Transverse colon (tissue), 4 donors: ENCODE data around the gene PSME1. TPM values are rescaled to one million over a fixed set of nuclear protein-coding genes. Genes with fewer than 3 reads are reported as not detected.

Source experiments
- DNase-seq: peaks from one replicate; pipeline ENCODE4 v3.0.0-alpha.2; 2019
- H3K27ac ChIP-seq, 4 donors: fragments of 200-600 bp; sonication (generic); 2 replicates each; pipeline ENCODE4 v1.5.1; 2016 to 2018; ENCODE audit warnings: inconsistent platforms in 4 of 4
- H3K27me3 ChIP-seq: fragments of 200-600 bp; sonication (generic); 2 replicates; pipeline ENCODE4 v1.5.1; 2017; ENCODE audit warnings: inconsistent platforms
- H3K36me3 ChIP-seq, 4 donors: fragments of 200-600 bp; sonication (generic); 2 replicates each; pipeline ENCODE4 v1.5.1; 2017 to 2019; ENCODE audit warnings: inconsistent platforms in 4 of 4
- H3K4me1 ChIP-seq, 4 donors: fragments of 200-600 bp; sonication (generic); 2 replicates each; pipeline ENCODE4 v1.5.1; 2017 to 2020; ENCODE audit warnings: inconsistent platforms in 4 of 4
- H3K4me3 ChIP-seq, 4 donors: fragments of 200-600 bp; sonication (generic); 1 replicate in 1 of 4; 2 replicates in 3 of 4; pipeline versions ENCODE4 v1.5.1 to v1.6.1; 2017 to 2019; ENCODE audit warnings: inconsistent platforms in 4 of 4
- H3K9me3 ChIP-seq, 2 donors: fragments of 200-600 bp; sonication (generic); 2 replicates each; pipeline ENCODE4 v1.5.1; 2017 to 2019; ENCODE audit warnings: inconsistent platforms in 2 of 2
- EP300 ChIP-seq: sonication (generic); formaldehyde crosslinking; IDR thresholded peaks from one replicate; pipeline ENCODE4 v1.6.1; 2017; ENCODE audit warnings: antibody characterized with exemption, low read depth
- POLR2A ChIP-seq: fragments of 450-650 bp; IDR thresholded peaks from one replicate; pipeline ENCODE4 v1.6.1; 2016; ENCODE audit warnings: antibody characterized with exemption, mild to moderate bottlenecking, moderate library complexity
- POLR2AphosphoS5 ChIP-seq, 3 donors: sonication (generic); formaldehyde crosslinking; IDR thresholded peaks; one replicate each; pipeline ENCODE4 v1.6.1; 2016; ENCODE audit warnings: antibody characterized with exemption in 3 of 3
- WGBS, 2 donors: methylation state at CpG; one replicate each; pipeline ENCODE4 v1.1.5; 2018; ENCODE audit warnings: low coverage in 1 of 2; 5-methylcytosine and 5-hydroxymethylcytosine counted together
- in situ Hi-C, 4 donors: fragments of 200-750 bp; cut with MboI; loops; one replicate each; pipeline versions ENCODE4 v1.15.0 to v1.15.1; 2017; ENCODE audit warnings: low sequenced_read_pairs in 3 of 4, low pct_ligation_motif_present in 1 of 4, low pct_unique_long_range_greater_than_20kb in 1 of 4
- intact Hi-C: fragments of 100-400 bp; cut with DNase I; formaldehyde crosslinking; loops from one replicate; pipeline ENCODE4 v1.15.1; 2023; ENCODE audit warnings: low total_unique reads
- total RNA-seq, 4 donors: library from RNA; depleted of rRNA; stranded (reverse); fragments of >200 nt; gene quantifications; one replicate each; pipeline ENCODE4 v1.1.0, GENCODE V29; 2016
- TF ChIP-seq, protein P1 (sequence below), 5 experiments: fragments of 200-600 bp in 3 of 5; fragments of 450-650 bp in 2 of 5; sonication (generic) in 3 of 5; IDR thresholded peaks; 1 replicate in 2 of 5; 2 replicates in 3 of 5; pipeline ENCODE4 v1.5.1; 2016 to 2017; ENCODE audit warnings: antibody characterized with exemption in 5 of 5, inconsistent platforms in 3 of 5, mild to moderate bottlenecking in 2 of 5, moderate library complexity in 1 of 5

The PSME1 gene
- total RNA-seq, 4 donors from 2014 or later, result 38.8 to 198 (median 132) TPM

- in situ Hi-C loops (no loop called here), intact Hi-C loops (loop anchor here (5.0 to 10.0 kb wide), 2 partner anchors 44 to 48 kb away; no protein-coding TSS in a partner anchor)
- TF ChIP-seq POLR2A (no peak), POLR2AphosphoS5 (IDR thresholded peaks at IDR 0.05) (no peak), EP300 (no peak)
- TF ChIP-seq, protein P1, sequence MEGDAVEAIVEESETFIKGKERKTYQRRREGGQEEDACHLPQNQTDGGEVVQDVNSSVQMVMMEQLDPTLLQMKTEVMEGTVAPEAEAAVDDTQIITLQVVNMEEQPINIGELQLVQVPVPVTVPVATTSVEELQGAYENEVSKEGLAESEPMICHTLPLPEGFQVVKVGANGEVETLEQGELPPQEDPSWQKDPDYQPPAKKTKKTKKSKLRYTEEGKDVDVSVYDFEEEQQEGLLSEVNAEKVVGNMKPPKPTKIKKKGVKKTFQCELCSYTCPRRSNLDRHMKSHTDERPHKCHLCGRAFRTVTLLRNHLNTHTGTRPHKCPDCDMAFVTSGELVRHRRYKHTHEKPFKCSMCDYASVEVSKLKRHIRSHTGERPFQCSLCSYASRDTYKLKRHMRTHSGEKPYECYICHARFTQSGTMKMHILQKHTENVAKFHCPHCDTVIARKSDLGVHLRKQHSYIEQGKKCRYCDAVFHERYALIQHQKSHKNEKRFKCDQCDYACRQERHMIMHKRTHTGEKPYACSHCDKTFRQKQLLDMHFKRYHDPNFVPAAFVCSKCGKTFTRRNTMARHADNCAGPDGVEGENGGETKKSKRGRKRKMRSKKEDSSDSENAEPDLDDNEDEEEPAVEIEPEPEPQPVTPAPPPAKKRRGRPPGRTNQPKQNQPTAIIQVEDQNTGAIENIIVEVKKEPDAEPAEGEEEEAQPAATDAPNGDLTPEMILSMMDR (IDR thresholded peaks at IDR 0.05), result no peak
- WGBS, 2 donors, result 91 to 95% methylated on average over 4 of the region's 4 CpGs
- no peaks in the 10 kb centered on the region for H3K9me3 ChIP-seq
- no peak overlapping the region for H3K27ac ChIP-seq
- H3K4me3 ChIP-seq, result no peak overlapping the region
- H3K36me3 ChIP-seq, result peaks cover 0 to 9% (median 0%) of the 10 kb centered on the region in 4 donors
- peaks cover 0 to 25% (median 9%) of the 10 kb centered on the region in 4 donors for H3K4me1 ChIP-seq
- no peak for DNase-seq
- H3K27me3 ChIP-seq, result no peaks in the 10 kb centered on the region
Observed at GRCh38 chr14:24106672-24107271, 29.2 kb upstream of the PSME1 start.

DNA sequence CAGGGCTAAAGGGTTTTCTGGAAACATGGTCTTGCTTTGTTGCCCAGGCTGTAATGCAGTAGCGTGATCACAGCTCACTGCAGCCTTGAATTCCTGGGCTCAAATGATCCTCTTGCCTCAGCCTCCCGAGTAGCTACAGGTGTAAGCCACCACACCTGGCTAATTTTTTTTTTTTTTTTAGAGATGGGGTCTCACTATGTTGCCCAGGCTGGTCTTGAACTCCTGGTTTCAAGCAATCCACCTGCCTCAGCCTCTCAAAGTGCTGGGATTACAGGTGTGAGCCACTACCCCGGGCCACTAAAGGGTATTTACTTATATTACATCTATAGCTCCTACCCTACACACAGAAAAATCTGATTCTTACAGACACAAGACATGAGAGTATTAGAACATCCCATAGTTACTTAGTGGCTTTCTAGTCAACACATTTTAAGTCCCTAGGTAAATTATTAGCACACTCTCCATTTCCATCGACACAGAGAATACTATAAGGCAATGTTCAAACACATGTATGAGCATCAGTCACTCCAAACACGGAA, 27.6 kb upstream of the PSME1 start:
- in situ Hi-C loops, result no loop called here
- no peak for DNase-seq
- intact Hi-C loops, result loop anchor here (5.0 to 10.0 kb wide), 2 partner anchors 46 kb away; no protein-coding TSS in a partner anchor
- H3K4me3 ChIP-seq, result no peak overlapping the region
- WGBS, 2 donors, result 35 to 42% methylated on average over 4 to 5 of the region's 5 CpGs
- H3K36me3 ChIP-seq, result peaks cover 0 to 6% (median 0%) of the 10 kb centered on the region in 4 donors
- H3K27ac ChIP-seq, result peak overlapping the region; percentile 36 to 69 (median 48)
- no peaks in the 10 kb centered on the region for H3K9me3 ChIP-seq
- peaks cover 2 to 28% (median 11%) of the 10 kb centered on the region in 4 donors for H3K4me1 ChIP-seq
- no peaks in the 10 kb centered on the region for H3K27me3 ChIP-seq
- TF ChIP-seq, protein P1 (IDR thresholded peaks at IDR 0.05), result no peak
- TF ChIP-seq EP300 (no peak), POLR2AphosphoS5 (IDR thresholded peaks at IDR 0.05) (no peak), POLR2A (no peak)

GRCh38 chr14:24110060-24110459, 25.9 kb upstream of the PSME1 start:
- TF ChIP-seq POLR2AphosphoS5 (IDR thresholded peaks at IDR 0.05) (no peak), POLR2A (no peak), EP300 (no peak)
- TF ChIP-seq, protein P1 (IDR thresholded peaks at IDR 0.05), result no peak
- intact Hi-C loops (no loop called here), in situ Hi-C loops (no loop called here)
- 66 to 85% methylated on average over 5 to 9 of the region's 9 CpGs for WGBS, 2 donors
- no peaks in the 10 kb centered on the region for H3K9me3 ChIP-seq
- no peaks in the 10 kb centered on the region for H3K36me3 ChIP-seq
- peaks cover 5 to 30% (median 12%) of the 10 kb centered on the region in 4 donors for H3K4me1 ChIP-seq
- H3K4me3 ChIP-seq, result no peak overlapping the region
- H3K27me3 ChIP-seq, result no peaks in the 10 kb centered on the region
- DNase-seq, result no peak
- H3K27ac ChIP-seq, result peak overlapping the region in 1 of 4 donors; percentile 2

- H3K27me3 ChIP-seq, result no peaks in the 10 kb centered on the region
- in situ Hi-C loops, result no loop called here
- intact Hi-C loops, result no loop called here
- H3K9me3 ChIP-seq, result no peaks in the 10 kb centered on the region
- H3K27ac ChIP-seq, result peak overlapping the region in 3 of 4 donors; percentile 2 to 38 (median 14)
- no peak for DNase-seq
- TF ChIP-seq EP300, result no peak
- TF ChIP-seq, protein P1 (IDR thresholded peaks at IDR 0.05), result no peak
- no peak for TF ChIP-seq POLR2A
- no peak for TF ChIP-seq POLR2AphosphoS5 (IDR thresholded peaks at IDR 0.05)
- H3K4me3 ChIP-seq, result no peak overlapping the region
- H3K36me3 ChIP-seq, result no peaks in the 10 kb centered on the region
- H3K4me1 ChIP-seq, result peaks cover 7 to 30% (median 12%) of the 10 kb centered on the region in 4 donors
- WGBS, 2 donors, result 57 to 60% methylated on average over 1 of the region's 1 CpG
Observed at GRCh38 chr14:24110523-24110922, 25.5 kb upstream of the PSME1 start.
